A204.1 (cell line): ENCODE data around the gene OTOP3.

Experiments
- FAIRE-seq: peaks from 2 replicates; lab custom pipeline; 2012; peaks lifted over from hg19 to GRCh38; lab: Jason Lieb, UNC

OTOP3 gene

DNA sequence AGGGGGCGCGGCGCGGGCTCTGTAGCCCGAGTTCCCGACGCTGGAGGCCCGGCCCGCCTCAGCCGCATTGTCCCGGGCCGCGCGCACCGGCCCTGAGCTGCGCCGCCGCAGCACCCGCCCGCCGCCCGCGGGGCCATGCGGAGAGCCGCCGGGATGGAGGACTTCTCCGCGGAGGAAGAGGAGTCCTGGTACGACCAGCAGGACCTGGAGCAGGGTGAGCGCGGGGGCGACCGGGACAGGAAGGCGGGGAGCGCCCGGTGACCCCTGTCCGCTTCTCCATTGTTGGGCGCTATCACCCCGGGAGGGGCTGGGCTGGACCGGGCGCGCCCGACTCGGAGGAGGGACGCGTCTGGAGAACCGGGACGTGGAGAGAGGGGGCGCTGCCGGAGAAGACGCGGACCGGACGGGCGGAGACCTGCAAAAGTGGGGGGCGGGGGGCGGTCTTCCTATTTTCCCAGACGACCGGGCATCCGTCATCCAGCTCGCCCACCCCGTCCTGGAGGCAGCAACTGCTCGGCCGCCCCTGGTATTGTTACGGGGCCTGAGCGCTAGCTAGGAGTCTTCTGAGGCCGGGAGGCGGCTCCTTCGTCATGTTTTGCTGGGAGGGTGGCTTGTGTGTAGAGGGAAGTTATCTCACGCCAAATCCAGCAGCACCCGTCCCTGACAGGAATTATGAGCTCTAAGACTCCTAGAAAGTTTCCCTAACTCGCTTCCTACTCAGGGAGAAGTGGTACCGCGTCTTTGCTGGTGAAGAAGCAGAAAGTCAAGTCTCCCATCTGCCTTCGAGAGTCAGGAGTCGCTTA is 52.4 kb downstream of the OTOP3 start:
- no peak for FAIRE-seq

DNA sequence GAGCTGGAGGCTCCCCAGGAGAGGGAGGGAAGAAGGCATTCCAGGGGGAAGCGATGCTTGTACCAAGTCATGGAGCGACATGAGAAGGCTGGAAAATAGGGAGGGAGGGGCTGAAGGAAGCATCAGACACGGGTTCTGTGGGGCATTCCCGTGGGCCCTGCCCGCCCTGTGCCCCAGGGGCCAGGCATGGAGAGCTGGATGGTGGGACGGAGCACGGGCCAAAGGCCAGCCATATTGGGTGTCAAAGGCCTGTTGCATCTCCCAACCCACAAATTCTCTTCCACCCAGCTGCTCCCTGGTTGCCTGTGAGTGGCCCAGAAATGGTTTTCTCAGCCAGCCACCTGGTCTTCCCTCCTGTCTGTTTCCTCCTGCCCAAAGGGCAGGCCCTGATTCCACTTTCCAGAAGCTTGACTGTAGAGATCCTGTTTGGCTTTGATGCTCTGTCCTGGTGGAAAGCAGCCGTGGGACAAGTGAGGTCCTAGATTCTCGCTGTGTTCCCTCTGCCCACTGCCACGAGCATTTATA is 54.9 kb downstream of the OTOP3 start:
- FAIRE-seq = no peak

GRCh38 chr17:74992223-74992622 is 56.5 kb downstream of the OTOP3 start:
- no peak for FAIRE-seq

DNA sequence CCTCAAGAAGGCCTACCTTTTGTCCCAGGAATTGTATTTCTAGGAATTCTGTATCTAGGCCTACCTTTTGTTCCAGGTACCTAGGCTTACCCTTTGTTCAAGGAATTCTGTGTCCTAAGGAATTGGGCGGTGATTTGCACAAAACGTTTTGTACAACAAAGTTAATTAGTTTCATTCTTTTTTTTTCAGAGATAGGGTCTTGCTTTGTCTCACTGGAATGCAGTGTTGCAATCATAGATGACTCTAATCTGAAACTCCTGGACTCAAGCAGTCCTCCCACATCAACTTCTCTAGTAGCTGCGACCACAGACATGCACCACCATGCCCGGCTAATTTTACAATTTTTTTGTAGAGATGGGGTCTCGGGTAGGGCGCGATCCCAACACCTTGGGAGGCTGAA is 58.7 kb downstream of the OTOP3 start:
- FAIRE-seq = no peak

GRCh38 chr17:74995847-74996246 is 60.1 kb downstream of the OTOP3 start:
- no peak for FAIRE-seq

GRCh38 chr17:74998783-74999182 is 63.1 kb downstream of the OTOP3 start:
- FAIRE-seq = no peak

GRCh38 chr17:74999523-74999922 is 63.8 kb downstream of the OTOP3 start:
- no peak for FAIRE-seq
